T-helper 17 cell (primary cell): ENCODE results near the gene AUTS2. TPM values are rescaled to one million over a fixed set of nuclear protein-coding genes. Genes with fewer than 3 reads are reported as not detected.

Experiments used
- ATAC-seq: fragments of 150-1000 bp; cut with Tn5 transposase; 2 replicates; pipeline ENCODE4 v1.10.0; 2021; ENCODE audit warnings: mild to moderate bottlenecking, moderate library complexity
- DNase-seq, 3 donors: peaks; one replicate each; pipeline versions ENCODE4 v3.0.0 to v3.0.0-alpha.2; 2020 to 2021
- H3K9me3 ChIP-seq: one replicate; pipeline ENCODE4 v1.7.0; 2013; ENCODE audit warnings: low read length, mild to moderate bottlenecking; ENCODE audit not compliant: control insufficient read depth, poor library complexity, severe bottlenecking
- H3K27ac Mint-ChIP-seq: one replicate; pipeline ENCODE4 v1.8.0; 2022; ENCODE audit warnings: mild to moderate bottlenecking, moderate library complexity, mixed read lengths
- H3K27me3 Mint-ChIP-seq: one replicate; pipeline ENCODE4 v1.8.0; 2022; ENCODE audit warnings: mixed read lengths
- H3K36me3 Mint-ChIP-seq: one replicate; pipeline ENCODE4 v1.8.0; 2022; ENCODE audit warnings: low read depth, mixed read lengths
- H3K4me1 Mint-ChIP-seq: one replicate; pipeline ENCODE4 v1.8.0; 2022; ENCODE audit warnings: mild to moderate bottlenecking, mixed read lengths
- H3K4me3 Mint-ChIP-seq: one replicate; pipeline ENCODE4 v1.8.0; 2022; ENCODE audit warnings: mild to moderate bottlenecking, moderate library complexity, mixed read lengths
- total RNA-seq, 4 donors: library from RNA in 2 of 4; stranded (reverse) in 2 of 4; gene quantifications; one replicate each; pipeline ENCODE4 v1.2.3 and lab custom pipeline; 2022 to 2026

AUTS2 gene
- total RNA-seq, 2 donors from 2014 or later, result 84.2 to 89.5 TPM

GRCh38 chr7:70457482-70457881 lies 859.2 kb downstream of the AUTS2 start:
- no peak overlapping the region for H3K4me3 Mint-ChIP-seq
- ATAC-seq (no peak), DNase-seq (no peak)
- H3K36me3 Mint-ChIP-seq, result no peaks in the 10 kb centered on the region
- peaks cover 10% of the 10 kb centered on the region for H3K4me1 Mint-ChIP-seq
- H3K27me3 Mint-ChIP-seq, result no peaks in the 10 kb centered on the region
- no peaks in the 10 kb centered on the region for H3K9me3 ChIP-seq
- no peak overlapping the region for H3K27ac Mint-ChIP-seq

DNA sequence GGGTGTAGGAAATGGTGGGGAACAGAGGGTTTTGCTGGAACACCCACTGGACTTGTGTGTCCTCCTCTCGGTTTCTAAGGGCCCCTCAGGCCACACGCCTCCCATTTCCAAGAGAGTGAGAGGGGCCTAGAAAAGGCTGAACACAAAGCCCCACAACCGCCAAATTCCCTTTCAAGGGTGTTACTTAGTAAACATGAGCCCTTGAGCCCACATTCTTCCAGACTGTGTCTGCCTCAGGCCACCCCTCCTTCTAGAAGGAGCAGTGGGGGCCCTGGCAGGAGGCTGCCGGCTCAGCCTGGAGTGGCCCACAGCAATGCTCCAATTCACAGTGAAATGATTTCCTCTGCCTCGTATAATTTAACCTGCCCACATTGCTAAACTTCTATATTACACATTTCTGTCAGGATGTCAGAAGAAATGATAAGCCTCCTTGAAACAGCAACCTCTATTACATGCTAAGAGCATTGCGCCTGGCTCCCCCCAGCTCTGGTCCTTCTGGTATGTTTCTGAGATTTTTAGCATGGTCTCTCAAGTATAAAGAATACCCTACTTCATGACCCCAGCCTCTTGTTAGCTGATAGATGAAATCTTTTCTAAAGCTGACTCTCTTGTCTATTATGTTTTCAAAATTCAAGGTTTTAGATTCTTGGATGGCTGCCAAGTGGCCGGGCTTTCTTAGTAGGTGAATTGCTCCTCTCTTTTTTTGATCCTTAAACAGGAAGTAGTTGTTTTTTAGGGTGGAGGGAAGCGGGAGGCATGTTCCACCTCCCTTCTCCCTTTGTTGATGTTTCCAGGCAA lies 859.8 kb downstream of the AUTS2 start:
- no peaks in the 10 kb centered on the region for H3K9me3 ChIP-seq
- no peak overlapping the region for H3K4me3 Mint-ChIP-seq
- no peak overlapping the region for H3K27ac Mint-ChIP-seq
- H3K36me3 Mint-ChIP-seq, result no peaks in the 10 kb centered on the region
- ATAC-seq, result no peak
- no peaks in the 10 kb centered on the region for H3K27me3 Mint-ChIP-seq
- peaks cover 10% of the 10 kb centered on the region for H3K4me1 Mint-ChIP-seq
- DNase-seq, result no peak

DNA sequence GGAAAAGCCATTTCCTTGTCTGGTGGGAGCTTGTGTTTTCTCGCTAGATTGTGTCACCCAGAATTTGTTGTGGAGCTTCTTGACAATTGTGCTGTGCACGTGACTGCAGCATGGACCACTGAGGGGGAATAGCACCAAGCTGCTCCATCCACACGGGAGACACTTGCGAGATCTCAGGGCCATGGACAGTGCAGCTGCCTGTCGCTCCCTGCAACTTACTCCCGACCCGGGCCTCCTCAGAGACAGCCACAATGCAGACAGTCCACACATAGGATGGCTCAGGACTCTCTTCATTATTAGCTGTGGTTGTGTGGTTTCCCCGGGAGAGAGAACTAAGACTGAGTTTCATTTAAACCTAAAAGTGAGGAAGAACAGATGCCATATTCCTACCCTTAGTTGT lies 860.5 kb downstream of the AUTS2 start:
- no peaks in the 10 kb centered on the region for H3K27me3 Mint-ChIP-seq
- no peak overlapping the region for H3K27ac Mint-ChIP-seq
- H3K9me3 ChIP-seq, result no peaks in the 10 kb centered on the region
- no peak for DNase-seq
- H3K36me3 Mint-ChIP-seq, result no peaks in the 10 kb centered on the region
- ATAC-seq, result no peak
- no peak overlapping the region for H3K4me3 Mint-ChIP-seq
- H3K4me1 Mint-ChIP-seq, result peaks cover 10% of the 10 kb centered on the region

DNA sequence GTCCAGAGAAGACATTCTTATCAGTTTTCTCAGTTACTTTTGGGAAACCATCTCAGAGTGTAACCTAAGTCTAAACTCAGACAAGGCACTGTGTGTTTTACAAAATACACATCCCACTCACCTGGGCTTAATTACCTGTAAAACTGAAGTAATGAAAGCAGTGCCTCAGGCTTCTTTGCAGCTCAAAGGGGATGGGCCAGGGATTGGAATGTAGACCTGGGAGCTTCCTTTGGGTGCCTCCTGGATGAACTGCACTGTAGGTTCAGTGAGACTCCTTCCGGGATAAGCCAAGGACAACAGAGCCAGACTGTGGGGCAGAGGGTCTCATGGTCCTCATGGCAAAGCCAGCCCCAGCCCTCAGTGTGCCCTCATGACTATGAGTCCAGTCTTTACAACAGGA lies 861.3 kb downstream of the AUTS2 start:
- peaks cover 10% of the 10 kb centered on the region for H3K4me1 Mint-ChIP-seq
- no peak for DNase-seq
- no peaks in the 10 kb centered on the region for H3K36me3 Mint-ChIP-seq
- no peak overlapping the region for H3K27ac Mint-ChIP-seq
- no peak overlapping the region for H3K4me3 Mint-ChIP-seq
- H3K27me3 Mint-ChIP-seq, result no peaks in the 10 kb centered on the region
- no peaks in the 10 kb centered on the region for H3K9me3 ChIP-seq
- no peak for ATAC-seq

DNA sequence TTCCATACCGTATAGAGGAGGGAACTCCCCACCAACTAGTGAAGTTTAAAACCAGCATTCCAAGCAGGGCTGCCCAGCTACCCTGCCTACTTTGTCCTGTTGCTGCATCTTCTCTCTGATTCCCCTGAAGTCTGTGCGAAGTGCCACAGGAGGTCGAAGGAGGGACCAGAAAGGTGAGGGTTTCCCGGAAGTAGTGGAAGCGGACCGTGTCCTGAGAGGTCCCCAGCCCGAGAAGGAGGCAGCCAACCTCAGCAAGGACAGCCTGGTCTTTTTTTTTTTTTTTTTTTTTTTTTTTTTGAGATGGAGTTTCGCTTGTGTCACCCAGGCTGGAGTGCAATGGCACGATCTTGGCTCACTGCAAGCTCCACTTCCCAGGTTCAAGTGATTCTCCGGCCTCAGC lies 861.8 kb downstream of the AUTS2 start:
- no peaks in the 10 kb centered on the region for H3K9me3 ChIP-seq
- H3K36me3 Mint-ChIP-seq, result no peaks in the 10 kb centered on the region
- DNase-seq, result no peak
- no peak overlapping the region for H3K4me3 Mint-ChIP-seq
- peaks cover 10% of the 10 kb centered on the region for H3K4me1 Mint-ChIP-seq
- no peak for ATAC-seq
- H3K27ac Mint-ChIP-seq, result no peak overlapping the region
- H3K27me3 Mint-ChIP-seq, result no peaks in the 10 kb centered on the region

- ATAC-seq (no peak), DNase-seq (no peak)
- Mint-ChIP-seq H3K4me3 (no peak overlapping the region), H3K36me3 (no peaks in the 10 kb centered on the region), H3K27me3 (no peaks in the 10 kb centered on the region), H3K4me1 (peaks cover 10% of the 10 kb centered on the region), H3K27ac (no peak overlapping the region)
- H3K9me3 ChIP-seq, result no peaks in the 10 kb centered on the region
Measured at GRCh38 chr7:70460562-70460961, 862.3 kb downstream of the AUTS2 start.

GRCh38 chr7:70463352-70463938 lies 865.2 kb downstream of the AUTS2 start:
- H3K4me1 Mint-ChIP-seq, result peaks cover 2% of the 10 kb centered on the region
- H3K27me3 Mint-ChIP-seq, result no peaks in the 10 kb centered on the region
- no peak overlapping the region for H3K4me3 Mint-ChIP-seq
- no peak for DNase-seq
- H3K36me3 Mint-ChIP-seq, result no peaks in the 10 kb centered on the region
- no peak for ATAC-seq
- no peaks in the 10 kb centered on the region for H3K9me3 ChIP-seq
- H3K27ac Mint-ChIP-seq, result no peak overlapping the region

GRCh38 chr7:70466725-70467364 lies 868.6 kb downstream of the AUTS2 start:
- no peaks in the 10 kb centered on the region for H3K27me3 Mint-ChIP-seq

DNA sequence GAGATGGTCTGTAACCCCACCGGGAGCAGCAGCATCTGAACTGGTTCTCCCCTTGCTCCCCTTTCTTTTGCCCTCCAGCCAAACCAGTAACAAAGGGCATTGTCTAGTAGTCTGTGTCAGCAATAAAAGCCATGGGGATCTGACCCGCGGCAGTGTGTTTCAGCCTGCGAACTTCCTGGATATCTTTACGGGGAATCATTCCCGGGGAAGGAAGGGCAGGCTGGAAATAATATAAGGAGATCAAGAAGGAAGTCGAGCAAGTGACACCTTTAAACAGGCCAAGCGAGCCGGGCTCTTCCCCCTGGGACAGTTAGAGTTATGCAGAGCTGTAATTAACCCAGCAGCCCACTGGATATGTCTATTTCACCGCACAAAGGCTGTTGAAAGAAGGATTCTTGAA lies 872.5 kb downstream of the AUTS2 start:
- Mint-ChIP-seq H3K27me3 (no peaks in the 10 kb centered on the region), H3K27ac (no peak overlapping the region), H3K4me1 (peaks cover 4% of the 10 kb centered on the region), H3K4me3 (no peak overlapping the region), H3K36me3 (no peaks in the 10 kb centered on the region)
- H3K9me3 ChIP-seq, result no peaks in the 10 kb centered on the region
- ATAC-seq, result no peak
- no peak for DNase-seq

More at GRCh38 chr7:70466725-70467364, 868.6 kb downstream of the AUTS2 start:
- Mint-ChIP-seq H3K27ac (no peak overlapping the region), H3K4me3 (no peak overlapping the region), H3K36me3 (no peaks in the 10 kb centered on the region), H3K4me1 (peaks cover 4% of the 10 kb centered on the region)
- no peaks in the 10 kb centered on the region for H3K9me3 ChIP-seq
- DNase-seq, result no peak
- ATAC-seq, result no peak

- Mint-ChIP-seq H3K27me3 (no peaks in the 10 kb centered on the region), H3K36me3 (no peaks in the 10 kb centered on the region), H3K27ac (no peak overlapping the region), H3K4me1 (peaks cover 2% of the 10 kb centered on the region), H3K4me3 (no peak overlapping the region)
- H3K9me3 ChIP-seq, result no peaks in the 10 kb centered on the region
- DNase-seq (no peak), ATAC-seq (no peak)
Measured at GRCh38 chr7:70472601-70473237, 874.4 kb downstream of the AUTS2 start.

- DNase-seq (no peak), ATAC-seq (no peak)
- H3K27ac Mint-ChIP-seq, result no peak overlapping the region
- H3K4me1 Mint-ChIP-seq, result peaks cover 2% of the 10 kb centered on the region
- no peaks in the 10 kb centered on the region for H3K9me3 ChIP-seq
- no peak overlapping the region for H3K4me3 Mint-ChIP-seq
- no peaks in the 10 kb centered on the region for H3K27me3 Mint-ChIP-seq
- H3K36me3 Mint-ChIP-seq, result no peaks in the 10 kb centered on the region
Measured at GRCh38 chr7:70474639-70475234, 876.5 kb downstream of the AUTS2 start.

- Mint-ChIP-seq H3K36me3 (no peaks in the 10 kb centered on the region), H3K27ac (no peak overlapping the region), H3K4me3 (no peak overlapping the region), H3K27me3 (no peaks in the 10 kb centered on the region), H3K4me1 (no peaks in the 10 kb centered on the region)
- DNase-seq, result no peak
- H3K9me3 ChIP-seq, result no peaks in the 10 kb centered on the region
- ATAC-seq, result no peak
Measured at GRCh38 chr7:70477036-70478010, 879.0 kb downstream of the AUTS2 start.
